ENCODE measurements around the gene PPP6C.

The PPP6C gene

DNA sequence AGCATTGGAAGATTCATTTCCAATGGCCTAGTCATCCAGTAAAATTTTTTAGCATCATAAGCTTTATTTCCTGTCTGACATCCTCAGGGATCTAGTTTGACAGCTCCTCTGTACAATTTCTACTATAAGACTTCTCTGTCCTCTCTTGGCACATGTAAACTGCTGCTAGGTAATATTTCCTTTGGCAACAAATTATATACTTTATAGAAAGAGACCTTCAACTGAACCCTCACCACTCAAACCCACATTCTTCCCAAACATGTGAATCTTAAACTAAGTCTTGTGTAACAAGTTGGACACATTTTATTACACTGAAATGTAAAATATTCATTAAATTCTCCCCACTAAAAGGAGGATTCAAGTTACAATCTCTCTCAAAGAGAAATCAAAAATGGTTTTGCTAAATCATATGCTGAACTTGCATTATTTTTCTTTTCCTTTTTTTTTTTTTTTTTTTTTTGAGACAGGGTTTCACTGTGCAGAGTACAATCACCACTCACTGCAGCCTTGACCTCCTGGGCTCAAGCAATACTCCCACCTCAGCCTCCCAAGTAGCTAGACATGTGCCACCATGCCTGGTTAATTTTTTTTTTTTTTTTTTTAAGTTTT, 83.2 kb downstream of the PPP6C start:
- peak; percentile 75 for DNase-seq (ENCODE audit: low read depth, low spot score)
- ChIA-PET CTCF (interaction anchor here (0.7 to 1.1 kb wide), 2 partner anchors 7 to 21 kb away, joined by 3 read pairs; no protein-coding TSS in a partner anchor), POLR2A (interaction anchor here (1.0 kb wide), 1 partner anchor 19 kb away, joined by 3 read pairs; no protein-coding TSS in a partner anchor)
- TF ChIP-seq, protein P1, sequence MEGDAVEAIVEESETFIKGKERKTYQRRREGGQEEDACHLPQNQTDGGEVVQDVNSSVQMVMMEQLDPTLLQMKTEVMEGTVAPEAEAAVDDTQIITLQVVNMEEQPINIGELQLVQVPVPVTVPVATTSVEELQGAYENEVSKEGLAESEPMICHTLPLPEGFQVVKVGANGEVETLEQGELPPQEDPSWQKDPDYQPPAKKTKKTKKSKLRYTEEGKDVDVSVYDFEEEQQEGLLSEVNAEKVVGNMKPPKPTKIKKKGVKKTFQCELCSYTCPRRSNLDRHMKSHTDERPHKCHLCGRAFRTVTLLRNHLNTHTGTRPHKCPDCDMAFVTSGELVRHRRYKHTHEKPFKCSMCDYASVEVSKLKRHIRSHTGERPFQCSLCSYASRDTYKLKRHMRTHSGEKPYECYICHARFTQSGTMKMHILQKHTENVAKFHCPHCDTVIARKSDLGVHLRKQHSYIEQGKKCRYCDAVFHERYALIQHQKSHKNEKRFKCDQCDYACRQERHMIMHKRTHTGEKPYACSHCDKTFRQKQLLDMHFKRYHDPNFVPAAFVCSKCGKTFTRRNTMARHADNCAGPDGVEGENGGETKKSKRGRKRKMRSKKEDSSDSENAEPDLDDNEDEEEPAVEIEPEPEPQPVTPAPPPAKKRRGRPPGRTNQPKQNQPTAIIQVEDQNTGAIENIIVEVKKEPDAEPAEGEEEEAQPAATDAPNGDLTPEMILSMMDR (IDR thresholded peaks at IDR 0.05; ENCODE audit: insufficient read depth, low read length, missing control alignments) = no peak
- no peak overlapping the region for H3K4me3 ChIP-seq (ENCODE audit: low read depth, low read length)

GRCh38 chr9:125103770-125104460, 85.7 kb downstream of the PPP6C start:
- ChIA-PET POLR2A (no interaction called here), CTCF (interaction anchor here (1.0 kb wide), 1 partner anchor 22 kb away, joined by 3 read pairs; no protein-coding TSS in a partner anchor)
- no peak overlapping the region for H3K4me3 ChIP-seq (ENCODE audit: low read depth, low read length)
- TF ChIP-seq, protein P1 (IDR thresholded peaks at IDR 0.05; ENCODE audit: insufficient read depth, low read length, missing control alignments) = no peak
- no peak for DNase-seq (ENCODE audit: low read depth, low spot score)

DNA sequence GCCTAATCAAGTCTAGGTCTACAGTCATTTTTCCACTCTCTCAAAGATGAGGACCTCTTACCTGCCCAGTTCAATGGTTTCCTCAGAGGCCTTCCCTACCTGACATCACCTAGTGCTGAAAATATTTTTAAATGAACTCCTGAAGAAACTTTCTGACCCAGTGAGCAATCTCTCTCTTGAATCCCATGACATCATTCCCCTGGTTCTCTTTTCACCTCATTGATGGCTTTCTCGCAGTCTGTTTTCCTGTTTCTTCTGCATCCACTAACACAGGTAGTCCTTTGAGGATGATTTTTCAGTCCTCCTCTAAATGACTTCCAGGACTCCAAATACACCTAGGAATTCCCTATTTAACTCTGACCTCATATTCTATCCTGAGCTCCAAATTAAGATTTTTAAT, 86.6 kb downstream of the PPP6C start:
- no peak for DNase-seq (ENCODE audit: low read depth, low spot score)
- CTCF ChIA-PET = interaction anchor here (1.0 kb wide), 1 partner anchor 23 kb away, joined by 3 read pairs; no protein-coding TSS in a partner anchor
- TF ChIP-seq, protein P1 (IDR thresholded peaks at IDR 0.05; ENCODE audit: insufficient read depth, low read length, missing control alignments) = no peak
- POLR2A ChIA-PET = no interaction called here
- no peak overlapping the region for H3K4me3 ChIP-seq (ENCODE audit: low read depth, low read length)

DNA sequence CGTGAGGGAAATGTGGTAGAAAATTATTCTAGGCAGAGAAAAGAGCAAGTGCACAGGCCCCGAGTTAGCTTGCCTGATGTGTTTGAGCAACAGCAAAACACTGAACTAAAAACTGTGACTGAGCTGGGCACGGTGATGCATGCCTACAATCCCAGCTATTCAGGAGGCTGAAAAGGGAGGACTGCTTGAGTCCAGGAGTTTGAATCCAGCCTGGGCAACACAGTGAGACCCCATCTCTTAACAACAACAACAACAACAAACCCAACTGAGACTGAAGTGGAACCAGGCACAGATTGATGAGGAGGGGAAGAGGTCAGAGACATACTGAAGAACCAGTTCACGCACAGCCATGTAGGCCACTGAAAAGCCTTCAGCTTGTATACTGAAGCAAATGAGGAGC, 88.8 kb downstream of the PPP6C start:
- H3K4me3 ChIP-seq (ENCODE audit: low read depth, low read length) = no peak overlapping the region
- ChIA-PET CTCF (interaction anchor here (0.9 to 1.5 kb wide), 3 partner anchors 9 to 16 kb away, joined by 3 to 4 read pairs (median 4); no protein-coding TSS in a partner anchor), POLR2A (no interaction called here)
- TF ChIP-seq, protein P1 (IDR thresholded peaks at IDR 0.05; ENCODE audit: insufficient read depth, low read length, missing control alignments) = no peak
- DNase-seq (ENCODE audit: low read depth, low spot score) = no peak

- no peak for DNase-seq (ENCODE audit: low read depth, low spot score)
- CTCF ChIA-PET = interaction anchor here (0.9 to 1.0 kb wide), 2 partner anchors 11 to 14 kb away, joined by 3 to 4 read pairs; no protein-coding TSS in a partner anchor
- TF ChIP-seq, protein P1 (IDR thresholded peaks at IDR 0.05; ENCODE audit: insufficient read depth, low read length, missing control alignments) = no peak
- POLR2A ChIA-PET = no interaction called here
- H3K4me3 ChIP-seq (ENCODE audit: low read depth, low read length) = no peak overlapping the region
These were observed 89.8 kb downstream of the PPP6C start for GRCh38 chr9:125099816-125100215.
